B cell (primary cell): ENCODE measurements around the gene EXTL1. TPM values are rescaled to one million over a fixed set of nuclear protein-coding genes. Genes with fewer than 3 reads are reported as not detected.

Experiments
- ATAC-seq: fragments of 200-7000 bp; cut with Tn5 transposase; one replicate; pipeline ENCODE4 v1.10.0; 2021; ENCODE audit warnings: low read depth, mild to moderate bottlenecking, moderate number of reproducible peaks, moderate library complexity
- CTCF ChIA-PET: fragments of 350-600 bp; sonication (Branson Sonifier 250); formaldehyde crosslinking; loops from one replicate; lab custom pipeline; 2021; ENCODE audit warnings: antibody characterized with exemption, inconsistent platforms; lab: Charles Lee
- POLR2A ChIA-PET: fragments of 350-600 bp; sonication (Branson Sonifier 250); formaldehyde crosslinking; loops from one replicate; lab custom pipeline; 2021; ENCODE audit warnings: antibody characterized with exemption; lab: Charles Lee
- DNase-seq: peaks from one replicate; pipeline ENCODE4 v3.0.0; 2013
- H2AFZ ChIP-seq: 2 replicates; pipeline ENCODE4 v1.6.1; 2012; ENCODE audit warnings: mild to moderate bottlenecking, low read depth, low read length; ENCODE audit not compliant: insufficient read depth, poor library complexity, severe bottlenecking
- H3K27ac ChIP-seq, 2 donors: 1 replicate in 1 of 2; 2 replicates in 1 of 2; pipeline ENCODE4 v1.5.1; 2012 to 2013; ENCODE audit warnings: low read length in 2 of 2, mild to moderate bottlenecking in 2 of 2, moderate library complexity in 1 of 2
- H3K27me3 ChIP-seq, 4 experiments: fragments of 200-600 bp in 1 of 4; sonication (generic) in 1 of 4; replicated peaks in 1 of 4; 1 replicate in 2 of 4; 2 replicates in 2 of 4; pipeline versions ENCODE4 v1.6.1 to v1.7.0; 2013 to 2016; ENCODE audit warnings: low read length in 3 of 4, mild to moderate bottlenecking in 2 of 4, mixed read lengths in 1 of 4, moderate library complexity in 1 of 4; ENCODE audit not compliant: insufficient read depth in 4 of 4, control insufficient read depth in 3 of 4; ENCODE audit errors: control extremely low read depth in 1 of 4
- H3K36me3 ChIP-seq, 2 experiments: replicated peaks in 1 of 2; 1 replicate in 1 of 2; 2 replicates in 1 of 2; pipeline versions ENCODE4 v1.6.1 to v1.7.1; 2013; ENCODE audit warnings: low read length in 1 of 2; ENCODE audit not compliant: insufficient read depth in 2 of 2, control insufficient read depth in 1 of 2; ENCODE audit errors: control extremely low read depth in 1 of 2, extremely low read depth in 1 of 2
- H3K4me1 ChIP-seq, 2 donors: fragments of 200-600 bp in 1 of 2; sonication (generic) in 1 of 2; 1 replicate in 1 of 2; 2 replicates in 1 of 2; pipeline versions ENCODE4 v1.5.1 to v1.6.1; 2013 to 2017; ENCODE audit warnings: low read length in 2 of 2; ENCODE audit not compliant: control insufficient read depth in 2 of 2, insufficient read depth in 2 of 2
- H3K4me2 ChIP-seq: replicated peaks from 2 replicates; pipeline ENCODE3; 2012; ENCODE audit warnings: mild to moderate bottlenecking, low read depth, low read length; ENCODE audit not compliant: poor library complexity, severe bottlenecking
- H3K4me3 ChIP-seq, 5 experiments: fragments of 200-600 bp in 1 of 5; sonication (generic) in 1 of 5; 1 replicate in 3 of 5; 2 replicates in 2 of 5; pipeline versions ENCODE4 v1.5.1 to v1.7.0; 2011 to 2016; ENCODE audit warnings: low read length in 4 of 5, mild to moderate bottlenecking in 4 of 5, low read depth in 2 of 5, control low read depth in 1 of 5, moderate library complexity in 1 of 5; ENCODE audit not compliant: insufficient read depth in 1 of 5; ENCODE audit errors: control extremely low read depth in 1 of 5, extremely low read depth in 1 of 5
- H3K79me2 ChIP-seq: fragments of 200-600 bp; sonication (generic); one replicate; pipeline ENCODE4 v1.6.0; 2016; ENCODE audit warnings: low read length; ENCODE audit not compliant: control insufficient read depth, insufficient read depth
- H3K9ac ChIP-seq: fragments of 200-600 bp; sonication (generic); 2 replicates; pipeline ENCODE4 v1.6.1; 2017; ENCODE audit warnings: mild to moderate bottlenecking, low read length, moderate library complexity
- H3K9me3 ChIP-seq, 3 donors: one replicate each; pipeline versions ENCODE4 v1.6.1 to v1.7.1; 2013; ENCODE audit warnings: low read length in 2 of 3; ENCODE audit not compliant: control insufficient read depth in 2 of 3, insufficient read depth in 1 of 3; ENCODE audit errors: control extremely low read depth in 1 of 3
- H4K20me1 ChIP-seq: 2 replicates; pipeline ENCODE4 v1.6.0; 2012; ENCODE audit warnings: mild to moderate bottlenecking, low read length; ENCODE audit not compliant: insufficient read depth, control insufficient read depth, poor library complexity, severe bottlenecking
- H3K27ac Mint-ChIP-seq: one replicate; pipeline ENCODE4 v1.8.0; 2021; ENCODE audit warnings: mixed read lengths
- H3K27me3 Mint-ChIP-seq: one replicate; pipeline ENCODE4 v1.8.0; 2021; ENCODE audit warnings: mixed read lengths
- H3K4me1 Mint-ChIP-seq: one replicate; pipeline ENCODE4 v1.8.0; 2021; ENCODE audit warnings: mixed read lengths
- H3K4me3 Mint-ChIP-seq: one replicate; pipeline ENCODE4 v1.8.0; 2021; ENCODE audit warnings: mixed read lengths
- H3K9me3 Mint-ChIP-seq: one replicate; pipeline ENCODE4 v1.8.0; 2022; ENCODE audit warnings: mixed read lengths; ENCODE audit not compliant: insufficient read depth
- CTCF ChIP-seq: fragments of 200-600 bp; IDR thresholded peaks from one replicate; pipeline ENCODE4 v1.8.0; 2022; ENCODE audit warnings: antibody characterized with exemption, mild to moderate bottlenecking
- EZH2 ChIP-seq: IDR thresholded peaks from 2 replicates; pipeline ENCODE4 v1.6.1; 2012; ENCODE audit warnings: borderline replicate concordance, low read depth, mild to moderate bottlenecking, moderate library complexity, low read length; ENCODE audit not compliant: insufficient read depth, poor library complexity, severe bottlenecking
- WGBS: methylation state at CpG from one replicate; pipeline ENCODE4 v1.1.5; 2013; ENCODE audit warnings: missing lambda C conversion rate; ENCODE audit not compliant: insufficient coverage; 5-methylcytosine and 5-hydroxymethylcytosine counted together
- intact Hi-C: fragments of 100-400 bp; cut with micrococcal nuclease; formaldehyde crosslinking; loops from one replicate; pipeline ENCODE4 v1.10.0; 2022
- polyA plus RNA-seq: library from polyadenylated mRNA; depleted of rRNA; stranded (reverse); fragments of >200 nt; gene quantifications from 2 replicates; pipeline ENCODE4 v1.2.3, GENCODE V29; 2012
- total RNA-seq, 2 donors: library from RNA; stranded (reverse); fragments of 120-200 nt in 1 of 2; gene quantifications; 1 replicate in 1 of 2; 2 replicates in 1 of 2; pipeline versions ENCODE4 v1.2.3 to v1.2.4, GENCODE V29; 2013 to 2022

The EXTL1 gene
- total and polyA plus RNA-seq, 2 donors (not counting 1 experiment from before 2014, with no cell fraction given), result 0.12 TPM; not detected in 1

DNA sequence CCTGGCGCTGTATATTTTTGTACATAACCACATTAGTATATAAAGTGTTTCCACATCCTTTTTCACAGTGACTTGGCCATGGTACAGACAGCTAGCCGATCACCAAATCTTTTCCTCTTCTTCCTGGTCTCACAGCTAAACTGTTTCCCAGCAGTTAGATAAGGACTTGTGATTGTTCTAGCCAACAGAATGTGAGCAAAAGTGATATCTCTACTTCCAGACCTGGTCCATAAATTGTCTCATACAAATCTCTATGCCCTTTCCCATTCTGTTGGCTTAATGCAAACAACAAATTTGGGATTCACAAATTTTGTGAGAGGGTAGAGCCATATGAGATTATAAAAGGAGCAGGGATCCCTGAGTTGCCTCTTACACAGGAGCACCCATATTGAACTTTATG lies 43.2 kb upstream of the EXTL1 start:
- Mint-ChIP-seq H3K27me3 (no peaks in the 10 kb centered on the region), H3K9me3 (no peaks in the 10 kb centered on the region), H3K4me3 (no peak overlapping the region), H3K4me1 (no peaks in the 10 kb centered on the region), H3K27ac (no peak overlapping the region)
- Histone ChIP-seq H3K27ac (no peak overlapping the region), H3K9ac (no peak overlapping the region), H2AFZ (no peak overlapping the region), H3K4me3 (no peak overlapping the region), H3K36me3 (peaks cover 7 to 52% of the 10 kb centered on the region in 2 experiments), H3K4me2 (no peak overlapping the region), H3K27me3 (no peaks in the 10 kb centered on the region), H3K9me3 (no peaks in the 10 kb centered on the region), H3K4me1 (no peaks in the 10 kb centered on the region), H4K20me1 (no peaks in the 10 kb centered on the region), H3K79me2 (no peaks in the 10 kb centered on the region)
- POLR2A ChIA-PET, result no interaction called here
- no peak for TF ChIP-seq EZH2
- no peak for TF ChIP-seq CTCF
- CTCF ChIA-PET, result interaction anchor here (0.6 to 1.0 kb wide), 2 partner anchors 13 to 16 kb away, joined by 3 read pairs; no protein-coding TSS in a partner anchor
- DNase-seq (no peak), ATAC-seq (no peak)
- no CpG with 5 or more reads among the region's 2 CpGs for WGBS
- intact Hi-C loops, result no loop called here

GRCh38 chr1:25979210-25979609 lies 42.4 kb upstream of the EXTL1 start:
- ATAC-seq (no peak), DNase-seq (no peak)
- H3K4me1 Mint-ChIP-seq, result no peaks in the 10 kb centered on the region
- H3K27me3 Mint-ChIP-seq, result no peaks in the 10 kb centered on the region
- Histone ChIP-seq H3K27me3 (no peaks in the 10 kb centered on the region), H3K36me3 (peaks cover 9 to 52% of the 10 kb centered on the region in 2 experiments), H4K20me1 (no peaks in the 10 kb centered on the region), H3K4me2 (no peak overlapping the region), H3K27ac (no peak overlapping the region), H3K4me1 (no peaks in the 10 kb centered on the region), H3K79me2 (no peaks in the 10 kb centered on the region), H3K4me3 (no peak overlapping the region), H2AFZ (no peak overlapping the region), H3K9me3 (no peaks in the 10 kb centered on the region), H3K9ac (no peak overlapping the region)
- H3K9me3 Mint-ChIP-seq, result no peaks in the 10 kb centered on the region
- ChIA-PET POLR2A (no interaction called here), CTCF (interaction anchor here (0.6 to 1.0 kb wide), 2 partner anchors 14 to 15 kb away, joined by 3 read pairs; no protein-coding TSS in a partner anchor)
- TF ChIP-seq EZH2 (no peak), CTCF (no peak)
- intact Hi-C loops, result no loop called here
- H3K27ac Mint-ChIP-seq, result no peak overlapping the region
- H3K4me3 Mint-ChIP-seq, result no peak overlapping the region
- 90% methylated on average over 2 of the region's 7 CpGs for WGBS
